HEK293 (cell line): ENCODE results near the gene SRF.
A peak's percentile ranks its signal among the peaks of the same experiment; 100 is the strongest.

Source experiments
- PRDM10 ChIP-seq: fragments of 450-650 bp; formaldehyde crosslinking; IDR thresholded peaks from 2 replicates; pipeline ENCODE4 v1.5.1; 2016; ENCODE audit warnings: missing biosample characterization, missing genetic modification characterization
- SCRT1 ChIP-seq: fragments of 450-650 bp; formaldehyde crosslinking; IDR thresholded peaks from 2 replicates; pipeline ENCODE4 v1.5.1; 2016; ENCODE audit warnings: missing biosample characterization, missing genetic modification characterization, borderline replicate concordance
- ZBTB10 ChIP-seq: fragments of 450-650 bp; formaldehyde crosslinking; IDR thresholded peaks from 2 replicates; pipeline ENCODE4 v1.5.1; 2016; ENCODE audit warnings: missing biosample characterization, missing genetic modification characterization
- ZBTB20 ChIP-seq: fragments of 450-650 bp; formaldehyde crosslinking; IDR thresholded peaks from 2 replicates; pipeline ENCODE4 v1.5.1; 2016; ENCODE audit warnings: missing biosample characterization, missing genetic modification characterization
- ZBTB26 ChIP-seq: fragments of 450-650 bp; formaldehyde crosslinking; optimal IDR thresholded peaks from 2 replicates; pipeline ENCODE3; 2016; ENCODE audit warnings: missing biosample characterization, mild to moderate bottlenecking, missing genetic modification characterization
- ZFHX2 ChIP-seq: fragments of 450-650 bp; formaldehyde crosslinking; conservative IDR thresholded peaks from 2 replicates; pipeline ENCODE4 v1.5.1; 2016; ENCODE audit warnings: missing biosample characterization, missing genetic modification characterization
- ZNF2 ChIP-seq: fragments of 450-650 bp; formaldehyde crosslinking; IDR thresholded peaks from 2 replicates; pipeline ENCODE4 v1.5.1; 2016; ENCODE audit warnings: missing biosample characterization, missing genetic modification characterization
- ZNF239 ChIP-seq: fragments of 450-650 bp; formaldehyde crosslinking; IDR thresholded peaks from 2 replicates; pipeline ENCODE4 v1.5.1; 2016; ENCODE audit warnings: missing biosample characterization, missing genetic modification characterization
- ZNF311 ChIP-seq: fragments of 450-650 bp; formaldehyde crosslinking; IDR thresholded peaks from 2 replicates; pipeline ENCODE4 v1.5.1; 2017; ENCODE audit warnings: missing biosample characterization, missing genetic modification characterization, borderline replicate concordance
- ZNF449 ChIP-seq: fragments of 450-650 bp; formaldehyde crosslinking; IDR thresholded peaks from 2 replicates; pipeline ENCODE4 v1.5.1; 2017; ENCODE audit warnings: missing biosample characterization, mild to moderate bottlenecking, missing genetic modification characterization, moderate library complexity
- ZNF561 ChIP-seq: fragments of 450-650 bp; IDR thresholded peaks from 2 replicates; pipeline ENCODE4 v1.5.1; 2018; ENCODE audit warnings: missing biosample characterization, missing genetic modification characterization, borderline replicate concordance
- ZNF639 ChIP-seq: fragments of 450-650 bp; formaldehyde crosslinking; IDR thresholded peaks from 2 replicates; pipeline ENCODE4 v1.5.1; 2016; ENCODE audit warnings: missing biosample characterization, missing genetic modification characterization
- ZNF777 ChIP-seq: fragments of 450-650 bp; formaldehyde crosslinking; IDR thresholded peaks from 2 replicates; pipeline ENCODE4 v1.5.1; 2017; ENCODE audit warnings: missing biosample characterization, missing genetic modification characterization, borderline replicate concordance
- ZSCAN5A ChIP-seq: fragments of 450-650 bp; formaldehyde crosslinking; IDR thresholded peaks from 2 replicates; pipeline ENCODE4 v1.5.1; 2016; ENCODE audit warnings: missing biosample characterization, missing genetic modification characterization
- ZXDB ChIP-seq: fragments of 450-650 bp; formaldehyde crosslinking; IDR thresholded peaks from 2 replicates; pipeline ENCODE4 v1.5.1; 2016; ENCODE audit warnings: missing biosample characterization, missing genetic modification characterization

SRF gene

GRCh38 chr6:43174263-43175112 lies 3.4 kb downstream of the SRF start (continued):
- no peak for TF ChIP-seq ZNF639
- TF ChIP-seq ZBTB10 (tag by site-specific recombination): peak; percentile 90
- peak; percentile 83 for TF ChIP-seq PRDM10 (tag by site-specific recombination)
- TF ChIP-seq ZNF449 (tag by site-specific recombination): peak; percentile 62; the same call in 1 of the 2 replicates
- TF ChIP-seq ZBTB20 (tag by site-specific recombination): peak; percentile 74; the same call in 1 of the 2 replicates
- no peak for TF ChIP-seq ZNF311 (tag by site-specific recombination)
- peak; percentile 15 for TF ChIP-seq ZBTB26 (tag by site-specific recombination)
- TF ChIP-seq ZNF239 (tag by site-specific recombination): no peak
- TF ChIP-seq ZNF2 (tag by site-specific recombination): peak; percentile 22; the same call in 1 of the 2 replicates
- no peak for TF ChIP-seq SCRT1 (tag by site-specific recombination)
- peak; percentile 64 for TF ChIP-seq ZFHX2 (tag by site-specific recombination)
- TF ChIP-seq ZNF561 (tag by site-specific recombination): peak; percentile 82; the same call in 1 of the 2 replicates
- peak; percentile 71; the same call in 1 of the 2 replicates for TF ChIP-seq ZXDB
- TF ChIP-seq ZSCAN5A: no peak
- TF ChIP-seq ZNF777 (tag by site-specific recombination): no peak
